ENCODE measurements around the gene RTN4R.

The RTN4R gene

GRCh38 chr22:20297414-20298109 is 29.4 kb upstream of the RTN4R start:
- DNase-seq (ENCODE audit: extremely low read depth, low read depth): no peak
- no peak overlapping the region for H3K4me3 ChIP-seq (replicated peaks; ENCODE audit: low read depth, low read length)
- TF ChIP-seq CTCF (IDR thresholded peaks at IDR 0.05; ENCODE audit: low read depth, low read length, missing control alignments): no peak

GRCh38 chr22:20296598-20296997 is 28.5 kb upstream of the RTN4R start:
- TF ChIP-seq CTCF (IDR thresholded peaks at IDR 0.05; ENCODE audit: low read depth, low read length, missing control alignments): no peak
- no peak for DNase-seq (ENCODE audit: extremely low read depth, low read depth)

GRCh38 chr22:20295262-20296064 is 27.3 kb upstream of the RTN4R start:
- no peak for TF ChIP-seq CTCF (IDR thresholded peaks at IDR 0.05; ENCODE audit: low read depth, low read length, missing control alignments)
- DNase-seq (ENCODE audit: extremely low read depth, low read depth): no peak
- no peak overlapping the region for H3K4me3 ChIP-seq (replicated peaks; ENCODE audit: low read depth, low read length)

More at GRCh38 chr22:20296598-20296997, 28.5 kb upstream of the RTN4R start:
- no peak overlapping the region for H3K4me3 ChIP-seq (replicated peaks; ENCODE audit: low read depth, low read length)

- no peak for TF ChIP-seq CTCF (IDR thresholded peaks at IDR 0.05; ENCODE audit: low read depth, low read length, missing control alignments)
- DNase-seq (ENCODE audit: extremely low read depth, low read depth): no peak
Measured at GRCh38 chr22:20292673-20293232, 24.6 kb upstream of the RTN4R start.

GRCh38 chr22:20292108-20292507 is 24.0 kb upstream of the RTN4R start:
- no peak overlapping the region for H3K4me3 ChIP-seq (replicated peaks; ENCODE audit: low read depth, low read length)
- TF ChIP-seq CTCF (IDR thresholded peaks at IDR 0.05; ENCODE audit: low read depth, low read length, missing control alignments): no peak
- DNase-seq (ENCODE audit: extremely low read depth, low read depth): no peak

More at GRCh38 chr22:20292673-20293232, 24.6 kb upstream of the RTN4R start:
- no peak overlapping the region for H3K4me3 ChIP-seq (replicated peaks; ENCODE audit: low read depth, low read length)

- DNase-seq (ENCODE audit: extremely low read depth, low read depth): peak; percentile 24
- TF ChIP-seq CTCF (IDR thresholded peaks at IDR 0.05; ENCODE audit: low read depth, low read length, missing control alignments): no peak
- no peak overlapping the region for H3K4me3 ChIP-seq (replicated peaks; ENCODE audit: low read depth, low read length)
Measured at GRCh38 chr22:20291604-20292063, 23.5 kb upstream of the RTN4R start.
